Stimulated activated CD4-positive, alpha-beta T cell treated with anti-CD3 and anti-CD28 coated beads, Interleukin-15, amount 100 ng/mL, for 24 hours (primary cell): ENCODE measurements around the gene GRPEL2.

Experiments used
- DNase-seq: peaks from one replicate; pipeline ENCODE4 v3.0.0-alpha.2; 2020

The GRPEL2 gene

GRCh38 chr5:149345147-149345891 is at the start of gene GRPEL2:
GRPEL2 (plus strand) TSS chr5:149345499; CDS start chr5:149345540, 41 bp downstream.
- DNase-seq: peak; percentile 97

- DNase-seq: no peak
Observed at GRCh38 chr5:149297340-149298025, 47.8 kb upstream of the GRPEL2 start.

- DNase-seq: no peak
Observed at GRCh38 chr5:149298163-149298562, 47.1 kb upstream of the GRPEL2 start.

GRCh38 chr5:149298842-149299404 is 46.4 kb upstream of the GRPEL2 start:
- no peak for DNase-seq

GRCh38 chr5:149299451-149300054 is 45.7 kb upstream of the GRPEL2 start:
- no peak for DNase-seq

- DNase-seq: no peak
Observed at GRCh38 chr5:149300441-149300840, 44.9 kb upstream of the GRPEL2 start.

- no peak for DNase-seq
Observed at GRCh38 chr5:149301049-149301743, 44.1 kb upstream of the GRPEL2 start.

GRCh38 chr5:149301744-149302380 is 43.4 kb upstream of the GRPEL2 start:
- DNase-seq: no peak

- DNase-seq: no peak
Observed at GRCh38 chr5:149302641-149303040, 42.7 kb upstream of the GRPEL2 start.

- no peak for DNase-seq
Observed at GRCh38 chr5:149303210-149303609, 42.1 kb upstream of the GRPEL2 start.

GRCh38 chr5:149304195-149305078 is 40.9 kb upstream of the GRPEL2 start:
- no peak for DNase-seq

- DNase-seq: no peak
Observed at GRCh38 chr5:149309354-149309753, 35.9 kb upstream of the GRPEL2 start.

GRCh38 chr5:149310488-149310887 is 34.8 kb upstream of the GRPEL2 start:
- no peak for DNase-seq

- no peak for DNase-seq
Observed at GRCh38 chr5:149310947-149311658, 34.2 kb upstream of the GRPEL2 start.

GRCh38 chr5:149313151-149313841 is 32.0 kb upstream of the GRPEL2 start:
- DNase-seq: no peak

GRCh38 chr5:149314571-149315111 is 30.7 kb upstream of the GRPEL2 start:
- DNase-seq: no peak

- DNase-seq: no peak
Observed at GRCh38 chr5:149315753-149316152, 29.5 kb upstream of the GRPEL2 start.

- peak; percentile 33 for DNase-seq
Observed at GRCh38 chr5:149317281-149318048, 27.8 kb upstream of the GRPEL2 start.

GRCh38 chr5:149319174-149319573 is 26.1 kb upstream of the GRPEL2 start:
- DNase-seq: no peak
